ENCODE measurements around the gene PWWP2A. TPM values are rescaled to one million over a fixed set of nuclear protein-coding genes. Genes with fewer than 3 reads are reported as not detected.

The PWWP2A gene
- total and polyA plus RNA-seq, 2 of the 8 experiments (the other 6 are each of a cell fraction or from before 2014, with no cell fraction given): 18.5 to 63.0 TPM

DNA sequence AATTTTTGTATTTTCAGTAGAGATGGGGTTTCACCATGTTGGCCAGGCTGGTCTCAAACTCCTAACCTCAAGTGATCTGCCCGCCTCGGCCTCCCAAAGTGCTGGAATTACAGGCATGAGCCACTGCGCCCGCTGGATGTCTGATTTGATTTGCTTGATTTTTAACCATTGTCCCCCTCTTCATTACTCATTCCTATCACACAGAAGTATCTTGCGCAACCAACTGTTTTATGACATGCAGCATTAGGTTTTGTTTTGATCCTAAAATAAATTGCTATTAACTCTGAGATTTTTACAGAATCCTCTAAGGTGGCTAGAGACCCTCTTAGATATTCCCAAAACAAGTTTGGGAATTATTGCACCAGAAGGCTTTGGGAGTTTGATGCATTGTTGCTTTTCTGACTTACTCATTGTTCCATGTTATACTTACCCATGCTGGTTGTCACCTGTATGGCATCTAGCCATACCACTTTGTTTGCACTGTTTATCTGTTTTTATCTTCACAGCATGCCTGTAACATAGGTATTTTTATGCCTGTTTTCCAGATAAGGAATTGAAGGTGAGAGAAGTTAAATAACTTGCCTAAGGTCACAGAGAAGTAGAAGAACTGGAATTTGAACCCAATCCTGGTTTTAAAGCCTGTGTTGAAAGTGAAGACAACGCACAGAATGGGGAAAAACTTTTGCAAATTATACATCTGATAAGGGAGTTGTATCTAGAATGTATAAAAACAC is 35.9 kb upstream of the PWWP2A start:
- CTCF ChIA-PET (ENCODE audit: partially characterized antibody): interaction anchor here (0.7 to 1.6 kb wide), 3 partner anchors 74 to 190 kb away, joined by 3 read pairs; no protein-coding TSS in a partner anchor
- 96% methylated on average over 6 of the region's 6 CpGs; no CpG with 5 or more reads in 1 of the 2 experiments for WGBS, 2 experiments (ENCODE audit: extremely low coverage in 1 of 2, insufficient coverage in 1 of 2, insufficient read length in 1 of 2, insufficient replicate concordance in 2 of 2, low coverage in 1 of 2, low lambda C conversion rate in 2 of 2, missing lambda C conversion rate in 1 of 2)
- no peak for TF ChIP-seq BACH1 (IDR thresholded peaks at IDR 0.05; ENCODE audit: low read length)
- TF ChIP-seq CEBPB (IDR thresholded peaks at IDR 0.05; ENCODE audit: low read depth, low read length): peak; percentile 77; the same call in 1 of the 2 replicates

More for the DNA sequence above, 35.9 kb upstream of the PWWP2A start:
- H3K4me2 ChIP-seq (ENCODE audit: insufficient read depth in 1 of 2, low read depth in 2 of 2, low read length in 2 of 2): no peak overlapping the region
- no peak overlapping the region for H2AK5ac ChIP-seq (ENCODE audit: low read depth, low read length)
- no peaks in the 10 kb centered on the region for H3K9me3 ChIP-seq (ENCODE audit: insufficient read depth in 2 of 2, low read depth in 1 of 2, low read length in 1 of 2)
- FAIRE-seq (no peak), DNase-seq (ENCODE audit: low read depth in 1 of 2, low spot score in 2 of 2) (no peak)
- no peaks in the 10 kb centered on the region for H3K79me2 ChIP-seq (ENCODE audit: control insufficient read depth in 1 of 2, insufficient read depth in 2 of 2, low read length in 2 of 2)
- H3K23me2 ChIP-seq (ENCODE audit: low read depth, low read length): no peaks in the 10 kb centered on the region
- no peak overlapping the region for H3K9ac ChIP-seq (replicated peaks in 1 of 4; ENCODE audit: extremely low read depth in 1 of 4, low read depth in 3 of 4, low read length in 3 of 4)
- no peak overlapping the region for H2BK12ac ChIP-seq (ENCODE audit: low read depth, low read length)
- H4K5ac ChIP-seq (ENCODE audit: insufficient read length, low read depth, low read length): no peak overlapping the region
- H3K27ac ChIP-seq (ENCODE audit: low read depth, low read length): no peak overlapping the region
- H2BK15ac ChIP-seq (ENCODE audit: low read length): no peak overlapping the region
- no peak overlapping the region for H3K18ac ChIP-seq (ENCODE audit: extremely low read depth, low read length)
- no peak overlapping the region for H4K8ac ChIP-seq (ENCODE audit: extremely low read depth, insufficient read depth, low read length)
- H3K4ac ChIP-seq (replicated peaks; ENCODE audit: insufficient read length, low read depth, low read length): no peak overlapping the region
- no peaks in the 10 kb centered on the region; the same call in 1 of the 2 replicates for H3K79me1 ChIP-seq (ENCODE audit: low read depth, low read length)
- POLR2A ChIA-PET (ENCODE audit: partially characterized antibody): interaction anchor here (0.7 to 0.9 kb wide), 2 partner anchors 12 to 21 kb away, joined by 3 read pairs; no protein-coding TSS in a partner anchor
- H2BK5ac ChIP-seq (ENCODE audit: low read depth, low read length): no peak overlapping the region
- no peak overlapping the region for H3K14ac ChIP-seq (ENCODE audit: insufficient read length)
- H2BK120ac ChIP-seq (replicated peaks; ENCODE audit: low read depth, low read length): no peak overlapping the region
- H2AFZ ChIP-seq (ENCODE audit: low read length): no peak overlapping the region
- no peaks in the 10 kb centered on the region for H4K20me1 ChIP-seq (replicated peaks in 1 of 2; ENCODE audit: control insufficient read depth in 1 of 2, insufficient read depth in 2 of 2, low read length in 2 of 2)
- H3K4me1 ChIP-seq (replicated peaks in 1 of 4; ENCODE audit: control insufficient read depth in 3 of 4, insufficient read depth in 4 of 4, low read length in 3 of 4): peaks cover 0 to 4% (median 4%) of the 10 kb centered on the region in 4 experiments; a peak in 6 of 7 replicates
- H2BK20ac ChIP-seq (ENCODE audit: low read length): no peak overlapping the region
- no peak overlapping the region for H3K4me3 ChIP-seq (ENCODE audit: extremely low read depth in 1 of 4, insufficient read depth in 2 of 4, low read depth in 3 of 4, low read length in 4 of 4)
- H3K56ac ChIP-seq (replicated peaks; ENCODE audit: insufficient read length, low read depth, low read length): no peak overlapping the region
- no peaks in the 10 kb centered on the region for H3K36me3 ChIP-seq (ENCODE audit: control insufficient read depth in 2 of 4, insufficient read depth in 4 of 4, low read length in 3 of 4)
- H4K91ac ChIP-seq (replicated peaks; ENCODE audit: insufficient read length, low read length): no peak overlapping the region
- H3K27me3 ChIP-seq (replicated peaks in 1 of 4; ENCODE audit: control insufficient read depth in 3 of 4, extremely low read depth in 1 of 4, insufficient read depth in 3 of 4, low read length in 3 of 4): no peaks in the 10 kb centered on the region; a peak in 1 of 7 replicates
- no peak overlapping the region for H3K23ac ChIP-seq (ENCODE audit: insufficient read length)
